CD4-positive, alpha-beta memory T cell (primary cell): ENCODE data around the gene SQSTM1. TPM values are rescaled to one million over a fixed set of nuclear protein-coding genes. Genes with fewer than 3 reads are reported as not detected.
A peak's percentile ranks its signal among the peaks of the same experiment; 100 is the strongest.

ENCODE experiments used
- CTCF ChIA-PET: fragments of 350-600 bp; sonication (Branson Sonifier 250); formaldehyde crosslinking; loops from one replicate; lab custom pipeline; 2021; ENCODE audit warnings: inconsistent platforms; ENCODE audit not compliant: partially characterized antibody; lab: Charles Lee
- POLR2A ChIA-PET: fragments of 350-600 bp; sonication (Branson Sonifier 250); formaldehyde crosslinking; loops from one replicate; lab custom pipeline; 2021; ENCODE audit not compliant: partially characterized antibody; lab: Charles Lee
- DNase-seq, 5 donors: peaks; one replicate each; pipeline versions ENCODE4 v3.0.0 to v3.0.0-alpha.2; 2020 to 2022; ENCODE audit warnings: mixed read lengths in 1 of 5
- H3K27ac ChIP-seq: one replicate; pipeline ENCODE4 v1.7.0; 2013; ENCODE audit warnings: low read depth, low read length
- H3K27me3 ChIP-seq: 2 replicates; pipeline ENCODE4 v1.7.0; 2013; ENCODE audit warnings: mild to moderate bottlenecking, low read length, moderate library complexity; ENCODE audit not compliant: insufficient read depth
- H3K36me3 ChIP-seq: 2 replicates; pipeline ENCODE4 v1.7.0; 2013; ENCODE audit warnings: mild to moderate bottlenecking, low read length, moderate library complexity; ENCODE audit not compliant: insufficient read depth
- H3K4me1 ChIP-seq: 2 replicates; pipeline ENCODE4 v1.7.0; 2013; ENCODE audit warnings: mild to moderate bottlenecking, low read length, moderate library complexity; ENCODE audit not compliant: insufficient read depth
- H3K4me3 ChIP-seq, 2 donors: one replicate each; pipeline ENCODE4 v1.7.0; 2013; ENCODE audit warnings: low read length in 2 of 2, mild to moderate bottlenecking in 1 of 2
- H3K9me3 ChIP-seq, 2 donors: one replicate each; pipeline ENCODE4 v1.7.0; 2013; ENCODE audit warnings: low read length in 2 of 2, control low read depth in 1 of 2; ENCODE audit not compliant: control insufficient read depth in 1 of 2
- H3K27ac Mint-ChIP-seq, 7 donors: one replicate each; pipeline ENCODE4 v1.8.0; 2020 to 2021; ENCODE audit warnings: mixed read lengths in 7 of 7, mild to moderate bottlenecking in 6 of 7, inconsistent platforms in 3 of 7, moderate library complexity in 3 of 7
- H3K27me3 Mint-ChIP-seq, 2 donors: one replicate each; pipeline ENCODE4 v1.8.0; 2020 to 2021; ENCODE audit warnings: mixed read lengths in 2 of 2
- H3K36me3 Mint-ChIP-seq, 2 donors: one replicate each; pipeline ENCODE4 v1.8.0; 2020 to 2021; ENCODE audit warnings: mixed read lengths in 2 of 2, inconsistent platforms in 1 of 2, mild to moderate bottlenecking in 1 of 2
- H3K4me1 Mint-ChIP-seq, 4 donors: one replicate each; pipeline ENCODE4 v1.8.0; 2020 to 2021; ENCODE audit warnings: mixed read lengths in 4 of 4, mild to moderate bottlenecking in 1 of 4
- H3K4me3 Mint-ChIP-seq, 8 donors: one replicate each; pipeline ENCODE4 v1.8.0; 2020 to 2021; ENCODE audit warnings: mixed read lengths in 8 of 8, mild to moderate bottlenecking in 7 of 8, moderate library complexity in 6 of 8, inconsistent platforms in 3 of 8
- H3K9me3 Mint-ChIP-seq, 8 donors: one replicate each; pipeline ENCODE4 v1.8.0; 2020 to 2021; ENCODE audit warnings: mixed read lengths in 8 of 8, mild to moderate bottlenecking in 5 of 8, inconsistent platforms in 3 of 8, moderate library complexity in 1 of 8
- intact Hi-C: fragments of 100-400 bp; cut with micrococcal nuclease; formaldehyde crosslinking; loops from one replicate; pipeline ENCODE4 v1.15.1; 2023
- polyA plus RNA-seq, 2 donors: library from polyadenylated mRNA; unstranded; fragments of 300-500 nt; fragmentation: Illumina TruSeq; gene quantifications; one replicate each; pipeline ENCODE4 v1.2.3, GENCODE V29; 2021
- total RNA-seq, 2 experiments: library from RNA; stranded (reverse); gene quantifications; one replicate each; pipeline ENCODE4 v1.2.3, GENCODE V29; 2021

The SQSTM1 gene
- total and polyA plus RNA-seq, 4 experiments from 2014 or later: 188 to 303 (median 256) TPM

DNA sequence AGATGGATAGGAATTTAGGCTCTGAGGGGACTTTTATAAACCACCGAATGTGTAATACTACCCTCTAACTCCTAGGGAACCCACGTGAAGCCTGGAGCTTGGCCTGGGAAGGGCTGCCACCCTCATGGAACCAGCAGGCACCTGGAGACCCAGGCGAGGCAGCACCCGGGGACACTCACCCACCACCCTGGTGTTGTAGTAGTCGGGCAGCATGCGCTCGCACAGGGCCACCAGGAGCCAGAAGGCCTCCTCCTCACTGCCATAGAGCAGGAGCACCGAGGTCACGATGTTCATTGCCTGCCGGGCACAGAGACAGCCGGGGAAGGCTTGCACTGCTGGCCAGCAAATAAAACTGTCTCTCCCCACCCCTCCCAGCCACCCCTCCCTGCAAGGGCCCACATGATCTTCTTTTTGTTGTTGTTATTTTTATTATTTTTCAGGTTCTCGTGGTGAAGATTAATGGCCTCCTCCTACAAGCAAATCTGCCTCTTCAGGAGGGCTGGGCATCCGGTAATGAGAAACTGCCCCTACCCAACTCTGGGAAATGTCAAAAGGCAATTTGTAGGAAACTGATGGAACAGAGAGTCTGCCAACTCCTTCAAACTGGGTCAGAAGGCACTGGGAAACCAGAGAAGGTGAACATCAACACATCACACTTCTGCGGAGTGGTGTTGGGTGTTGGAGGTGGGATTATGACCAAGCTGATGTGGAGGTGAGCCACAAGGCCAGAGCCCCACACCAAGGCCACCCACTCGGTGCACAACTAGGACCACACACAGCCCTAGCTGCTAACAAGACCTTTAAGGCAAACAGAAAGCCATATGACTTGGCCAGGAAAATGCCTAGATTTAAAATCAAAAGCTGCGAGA is 55.3 kb downstream of the SQSTM1 start:
- no peak for DNase-seq
- no peaks in the 10 kb centered on the region for H3K9me3 Mint-ChIP-seq
- POLR2A ChIA-PET: no interaction called here
- H3K4me1 Mint-ChIP-seq: peaks cover 0 to 3% (median under 1%) of the 10 kb centered on the region in 4 donors
- intact Hi-C loops: no loop called here
- H3K27ac Mint-ChIP-seq: peak overlapping the region in 1 of 7 donors; percentile 47
- CTCF ChIA-PET: interaction anchor here (1.5 kb wide), 1 partner anchor 13 kb away, joined by 4 read pairs; no protein-coding TSS in a partner anchor
- H3K36me3 Mint-ChIP-seq: peaks cover 17 to 42% of the 10 kb centered on the region in 2 donors
- no peaks in the 10 kb centered on the region for H3K27me3 ChIP-seq
- H3K36me3 ChIP-seq: peaks cover 22% of the 10 kb centered on the region
- no peaks in the 10 kb centered on the region for H3K9me3 ChIP-seq
- H3K4me1 ChIP-seq: no peaks in the 10 kb centered on the region
- H3K27me3 Mint-ChIP-seq: no peaks in the 10 kb centered on the region
- no peak overlapping the region for H3K4me3 Mint-ChIP-seq
- no peak overlapping the region for H3K27ac ChIP-seq
- H3K4me3 ChIP-seq: no peak overlapping the region

- Histone ChIP-seq H3K27me3 (no peaks in the 10 kb centered on the region), H3K27ac (no peak overlapping the region), H3K9me3 (no peaks in the 10 kb centered on the region), H3K4me3 (no peak overlapping the region), H3K36me3 (peaks cover 18% of the 10 kb centered on the region), H3K4me1 (no peaks in the 10 kb centered on the region)
- CTCF ChIA-PET: interaction anchor here (0.6 to 1.5 kb wide), 2 partner anchors 13 to 14 kb away, joined by 3 to 4 read pairs; no protein-coding TSS in a partner anchor
- Mint-ChIP-seq H3K9me3 (no peaks in the 10 kb centered on the region), H3K27me3 (no peaks in the 10 kb centered on the region), H3K27ac (no peak overlapping the region), H3K36me3 (peaks cover 13 to 43% of the 10 kb centered on the region in 2 donors), H3K4me1 (peaks cover 0 to 3% (median under 1%) of the 10 kb centered on the region in 4 donors), H3K4me3 (no peak overlapping the region)
- intact Hi-C loops: no loop called here
- POLR2A ChIA-PET: no interaction called here
- no peak for DNase-seq
Observed at GRCh38 chr5:179876610-179876952, 55.9 kb downstream of the SQSTM1 start.

DNA sequence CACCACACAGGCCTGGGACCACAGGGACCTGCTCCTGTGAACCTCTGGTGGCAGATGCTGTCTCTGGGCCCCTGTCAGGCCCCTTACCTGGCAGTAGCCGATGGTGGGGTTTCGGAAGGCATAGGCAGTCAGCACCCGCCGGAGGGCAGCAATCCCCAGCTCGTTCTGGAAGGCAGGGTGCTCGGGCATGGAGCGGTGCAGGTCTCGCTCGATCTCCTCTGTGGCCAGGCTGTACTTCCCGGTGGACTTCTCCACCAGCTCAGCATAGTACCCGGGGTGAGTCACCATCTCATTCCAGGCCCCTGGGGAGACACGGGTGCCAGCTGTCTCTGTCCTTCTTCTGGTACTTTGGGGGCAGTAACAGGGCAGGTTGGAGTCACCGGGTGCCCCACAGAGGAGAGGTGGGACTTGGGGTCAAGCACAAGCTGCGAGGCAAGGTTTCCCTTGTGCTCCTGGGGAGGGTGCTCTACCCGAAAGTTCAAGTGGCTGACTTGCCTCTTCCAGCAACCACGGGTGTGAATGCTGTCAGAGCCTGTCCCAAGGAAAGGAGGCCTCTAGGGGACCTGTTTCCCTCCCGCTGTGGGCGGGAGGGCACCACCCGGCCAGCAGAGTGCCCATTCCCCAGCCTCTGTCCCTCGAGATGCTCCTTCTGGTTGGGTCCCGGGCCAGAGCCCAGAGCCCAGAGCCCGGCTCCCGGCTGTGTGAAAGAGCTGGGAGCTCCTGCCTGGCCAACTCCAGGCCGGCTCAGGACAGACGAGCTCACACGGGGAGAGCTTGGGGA is 57.7 kb downstream of the SQSTM1 start:
- CTCF ChIA-PET: no interaction called here
- Histone ChIP-seq H3K27ac (no peak overlapping the region), H3K9me3 (peaks cover 0 to 3% of the 10 kb centered on the region in 2 donors), H3K36me3 (peaks cover 9% of the 10 kb centered on the region), H3K4me3 (no peak overlapping the region), H3K27me3 (no peaks in the 10 kb centered on the region), H3K4me1 (no peaks in the 10 kb centered on the region)
- Mint-ChIP-seq H3K4me3 (no peak overlapping the region), H3K9me3 (peaks cover 0 to 10% (median 4%) of the 10 kb centered on the region in 8 donors), H3K4me1 (peaks cover 0 to 3% (median under 1%) of the 10 kb centered on the region in 4 donors), H3K27me3 (no peaks in the 10 kb centered on the region), H3K27ac (no peak overlapping the region), H3K36me3 (peaks cover 21 to 41% of the 10 kb centered on the region in 2 donors)
- POLR2A ChIA-PET: no interaction called here
- peak in 1 of 5 donors; percentile 9 for DNase-seq
- intact Hi-C loops: no loop called here

GRCh38 chr5:179879003-179879689 is 58.4 kb downstream of the SQSTM1 start:
- Mint-ChIP-seq H3K4me3 (no peak overlapping the region), H3K4me1 (peaks cover 0 to 3% (median under 1%) of the 10 kb centered on the region in 4 donors), H3K27me3 (no peaks in the 10 kb centered on the region), H3K36me3 (peaks cover 28 to 44% of the 10 kb centered on the region in 2 donors), H3K27ac (no peak overlapping the region), H3K9me3 (peaks cover 0 to 15% (median 10%) of the 10 kb centered on the region in 8 donors)
- intact Hi-C loops: no loop called here
- POLR2A ChIA-PET: no interaction called here
- no peaks in the 10 kb centered on the region for H3K27me3 ChIP-seq
- no peak overlapping the region for H3K4me3 ChIP-seq
- peaks cover 0 to 3% of the 10 kb centered on the region in 2 donors for H3K9me3 ChIP-seq
- CTCF ChIA-PET: no interaction called here
- DNase-seq: peak in 1 of 5 donors; percentile 16
- no peaks in the 10 kb centered on the region for H3K4me1 ChIP-seq
- H3K36me3 ChIP-seq: peaks cover 9% of the 10 kb centered on the region
- H3K27ac ChIP-seq: no peak overlapping the region

DNA sequence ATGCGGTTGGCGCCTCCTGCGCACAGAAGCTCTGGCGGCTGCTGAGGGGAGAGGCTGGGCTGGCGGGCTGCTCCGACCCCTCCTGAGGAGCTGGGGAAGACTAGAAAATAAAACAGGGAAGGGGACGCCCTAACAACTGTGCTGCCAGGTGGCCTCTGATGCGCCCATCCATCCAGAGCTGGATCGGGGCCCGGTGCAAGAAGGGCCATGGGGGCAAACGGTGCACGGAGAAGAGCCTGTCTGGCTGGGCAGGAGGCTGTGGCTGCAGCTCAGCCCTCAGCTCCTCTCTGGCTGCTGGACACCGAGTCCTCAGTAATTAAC is 58.9 kb downstream of the SQSTM1 start:
- Mint-ChIP-seq H3K4me3 (no peak overlapping the region), H3K4me1 (peaks cover 0 to 3% (median under 1%) of the 10 kb centered on the region in 4 donors), H3K27me3 (no peaks in the 10 kb centered on the region), H3K27ac (no peak overlapping the region), H3K36me3 (peaks cover 33 to 47% of the 10 kb centered on the region in 2 donors), H3K9me3 (peaks cover 0 to 18% (median 14%) of the 10 kb centered on the region in 8 donors)
- DNase-seq: peak in 1 of 5 donors; percentile 14
- H3K27me3 ChIP-seq: no peaks in the 10 kb centered on the region
- H3K36me3 ChIP-seq: peaks cover 14% of the 10 kb centered on the region
- H3K4me1 ChIP-seq: no peaks in the 10 kb centered on the region
- no peak overlapping the region for H3K4me3 ChIP-seq
- intact Hi-C loops: no loop called here
- CTCF ChIA-PET: no interaction called here
- POLR2A ChIA-PET: no interaction called here
- peaks cover 0 to 3% of the 10 kb centered on the region in 2 donors for H3K9me3 ChIP-seq
- H3K27ac ChIP-seq: no peak overlapping the region

DNA sequence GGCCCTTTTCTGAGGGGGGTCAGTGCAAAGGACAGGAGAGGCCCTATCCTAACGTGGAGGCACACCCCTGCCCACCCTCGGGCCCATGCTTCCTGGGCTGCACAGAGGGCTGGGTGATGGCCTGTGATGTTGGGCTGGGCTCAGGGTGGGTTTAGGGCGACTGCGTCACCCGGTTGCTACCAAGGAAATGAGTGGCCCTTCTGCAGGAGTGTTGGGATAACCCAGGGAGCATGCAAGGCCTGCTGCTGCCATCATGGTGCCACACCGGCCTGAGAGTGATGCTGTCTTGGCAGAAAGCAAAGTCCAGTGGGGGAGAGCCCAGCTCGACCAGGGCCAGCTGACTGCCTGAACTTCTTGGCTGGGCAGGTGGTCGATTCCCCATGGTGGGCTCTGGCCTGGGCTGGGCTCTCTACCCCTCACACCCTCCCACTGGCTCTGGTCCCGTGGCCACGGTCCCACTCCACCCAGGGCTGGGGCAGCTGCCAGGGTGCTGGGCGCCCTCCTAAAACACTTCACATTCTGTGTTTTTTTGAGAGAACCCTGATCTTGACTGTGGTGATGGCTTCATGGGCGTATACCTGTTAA is 59.5 kb downstream of the SQSTM1 start:
- H3K36me3 ChIP-seq: peaks cover 18% of the 10 kb centered on the region
- no peaks in the 10 kb centered on the region for H3K27me3 Mint-ChIP-seq

More for the DNA sequence above, 59.5 kb downstream of the SQSTM1 start:
- Mint-ChIP-seq H3K4me1 (peaks cover 0 to 3% (median under 1%) of the 10 kb centered on the region in 4 donors), H3K36me3 (peaks cover 38 to 48% of the 10 kb centered on the region in 2 donors), H3K9me3 (peaks cover 0 to 23% (median 16%) of the 10 kb centered on the region in 8 donors), H3K4me3 (no peak overlapping the region), H3K27ac (no peak overlapping the region)
- POLR2A ChIA-PET: no interaction called here
- H3K27ac ChIP-seq: no peak overlapping the region
- CTCF ChIA-PET: no interaction called here
- intact Hi-C loops: no loop called here
- H3K9me3 ChIP-seq: peaks cover 0 to 3% of the 10 kb centered on the region in 2 donors
- no peaks in the 10 kb centered on the region for H3K27me3 ChIP-seq
- no peaks in the 10 kb centered on the region for H3K4me1 ChIP-seq
- no peak overlapping the region for H3K4me3 ChIP-seq
- peak in 1 of 5 donors; percentile 9 for DNase-seq
